ENCODE measurements around the gene ENTREP1.
"Not testable (repeated sequence)": the region's sequence is repeated elsewhere in the genome, so short reads cannot be mapped to it uniquely, and the experiment has no call there.

ENTREP1 gene

DNA sequence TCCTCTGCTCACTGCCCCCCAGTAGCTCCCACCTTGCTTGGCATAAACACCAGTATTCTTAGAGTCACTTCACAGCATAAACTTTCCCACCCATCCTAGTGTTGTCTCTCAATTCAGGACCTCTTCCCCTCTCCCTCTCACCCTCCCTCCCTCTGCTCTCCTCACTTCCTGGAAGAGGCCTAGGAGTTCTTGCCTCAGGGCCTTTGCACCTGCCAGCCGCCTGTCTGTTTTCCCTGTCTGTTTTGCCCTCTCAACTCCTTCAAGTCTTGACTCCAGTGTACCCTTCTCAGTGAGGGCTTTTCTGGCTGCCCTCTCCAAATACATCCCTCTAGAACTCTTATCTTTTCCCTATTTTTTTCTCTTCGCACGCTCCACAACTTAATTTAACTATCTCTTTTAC is 86.2 kb downstream of the ENTREP1 start:
- no peak for DNase-seq (ENCODE audit: low spot score)

DNA sequence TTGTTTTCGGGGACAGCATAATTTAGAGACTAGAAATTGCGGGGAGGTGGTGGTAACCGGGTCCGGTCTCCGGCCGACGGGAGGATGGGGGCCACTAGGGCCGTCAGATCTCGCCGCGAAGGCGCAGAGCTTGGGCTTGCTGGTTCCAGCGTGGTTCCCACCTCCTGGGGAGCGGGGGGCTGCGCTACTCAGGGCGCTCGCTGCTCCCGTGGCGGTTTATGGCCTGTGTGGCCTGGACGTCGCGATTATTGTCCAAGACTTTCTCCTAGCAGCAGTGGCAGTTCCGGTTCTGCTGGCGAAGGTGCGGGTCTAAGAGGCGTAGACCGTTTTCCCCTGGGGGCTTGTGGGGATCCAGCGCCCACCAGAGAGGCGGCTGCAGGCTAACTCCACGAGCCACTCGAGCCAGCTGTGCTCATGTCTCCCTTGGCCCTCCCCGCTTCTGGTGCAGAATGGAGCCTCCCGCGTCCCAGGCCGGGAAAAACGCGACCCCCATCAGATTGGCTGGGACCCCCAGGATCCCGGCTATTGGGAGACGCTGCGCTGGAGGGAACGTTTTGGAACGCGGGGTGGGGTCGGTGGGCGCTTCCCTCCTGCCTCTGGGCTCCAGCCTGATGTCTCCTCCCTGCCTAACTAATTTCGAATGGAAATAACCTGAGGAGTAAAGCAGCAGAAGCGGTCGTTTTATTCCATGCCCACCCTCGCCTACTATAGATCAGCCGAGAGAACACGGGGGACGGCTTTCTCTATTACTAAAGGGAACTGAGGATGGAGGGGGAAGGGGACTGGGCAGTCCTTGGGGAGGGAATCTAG is 87.1 kb downstream of the ENTREP1 start:
- no peak for DNase-seq (ENCODE audit: low spot score)

DNA sequence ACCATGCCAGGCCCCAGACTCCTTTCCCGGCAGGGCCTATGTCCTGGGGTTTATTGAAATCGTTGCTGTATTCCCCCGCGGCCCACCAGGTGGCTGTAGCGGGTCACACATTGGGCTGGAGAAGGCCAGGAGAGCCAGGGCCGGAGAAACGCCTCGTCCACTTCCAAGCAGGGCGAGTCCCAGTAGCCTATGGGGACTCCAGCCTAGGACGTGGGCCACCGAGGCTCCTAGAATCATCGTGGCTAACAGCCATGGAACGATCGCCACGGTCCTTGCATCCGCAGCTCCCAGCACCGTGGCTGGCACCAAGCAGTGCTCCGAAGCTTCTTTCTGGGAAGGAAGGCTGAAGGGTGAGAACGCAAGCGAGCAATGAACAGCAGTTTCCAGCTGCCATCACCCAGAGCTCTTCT is 87.7 kb downstream of the ENTREP1 start:
- DNase-seq (ENCODE audit: low spot score) = peak; percentile 78

DNA sequence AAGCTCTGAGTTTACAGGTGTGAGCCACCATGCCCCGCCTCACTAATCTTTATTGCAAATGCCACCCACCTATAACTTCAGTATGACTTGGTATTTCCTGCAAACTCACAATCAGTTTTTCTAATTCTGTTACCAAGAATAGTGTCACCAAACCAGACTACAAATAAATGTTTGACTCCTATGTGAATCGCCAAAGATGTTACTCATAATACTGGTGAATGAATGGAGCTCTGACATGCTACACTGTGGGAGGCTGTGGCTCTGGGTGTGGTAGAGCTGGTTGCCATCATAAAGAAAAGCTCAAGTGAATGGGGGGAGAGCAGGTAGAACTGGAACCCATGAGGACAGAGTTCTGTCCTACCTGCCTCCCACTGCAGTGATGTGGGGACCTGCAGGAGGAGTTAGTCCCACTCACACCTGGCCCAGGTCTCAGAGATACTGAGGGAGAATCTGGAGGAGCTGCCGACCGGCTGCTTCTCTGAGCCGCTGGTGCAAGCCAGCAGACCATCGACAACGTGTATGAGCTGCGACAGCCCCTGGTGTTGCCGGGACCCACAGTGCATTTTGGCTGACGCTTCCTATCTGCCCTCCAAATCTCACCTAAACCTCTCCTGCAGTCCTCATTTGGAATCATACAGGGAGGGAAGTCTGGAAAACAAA is 95.7 kb downstream of the ENTREP1 start:
- DNase-seq (ENCODE audit: low spot score) = no peak

DNA sequence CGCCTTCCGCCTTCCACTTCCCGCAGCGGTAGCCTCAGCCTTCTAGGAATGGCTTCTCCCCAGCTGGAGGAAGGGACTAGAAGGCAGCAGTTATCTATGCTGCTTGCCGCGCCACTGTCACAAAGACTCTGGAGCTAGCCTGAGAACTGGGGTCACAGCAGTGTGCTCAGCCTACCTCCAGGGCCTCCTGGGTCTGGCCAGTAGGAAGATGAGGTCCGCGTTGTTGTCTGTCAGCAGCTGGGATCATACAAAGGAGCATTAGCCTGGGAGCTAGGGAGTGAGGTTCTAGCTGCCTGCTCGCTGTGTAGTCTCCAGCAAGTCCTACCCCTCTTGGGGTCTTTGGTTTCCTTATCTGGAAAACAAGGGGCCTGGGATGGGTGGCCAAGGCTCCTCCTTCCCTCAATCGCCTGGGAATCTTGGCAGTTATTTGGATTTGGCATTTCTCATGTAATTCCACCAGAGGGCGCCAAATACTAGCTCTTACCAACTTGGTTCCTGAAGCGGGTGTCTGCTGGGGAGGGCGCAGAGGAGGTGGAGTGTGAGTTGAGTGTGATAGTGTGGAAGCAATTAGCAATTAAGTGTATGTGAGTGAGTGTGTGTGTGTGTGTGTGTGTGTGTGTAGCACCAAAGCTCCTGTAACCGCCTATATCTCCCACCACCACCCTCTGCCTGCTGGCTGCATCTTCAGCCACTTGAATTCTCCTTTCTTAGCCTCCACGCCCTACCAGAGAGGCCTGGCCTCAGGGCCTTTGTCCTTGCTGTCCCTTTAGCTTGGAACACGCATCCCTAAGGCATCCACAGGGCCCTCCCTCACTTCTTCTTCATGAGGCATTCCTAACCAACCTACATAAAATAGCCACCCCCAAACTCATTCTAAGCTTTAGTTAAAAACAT is 97.1 kb downstream of the ENTREP1 start:
- peak; percentile 73 for DNase-seq (ENCODE audit: low spot score)

DNA sequence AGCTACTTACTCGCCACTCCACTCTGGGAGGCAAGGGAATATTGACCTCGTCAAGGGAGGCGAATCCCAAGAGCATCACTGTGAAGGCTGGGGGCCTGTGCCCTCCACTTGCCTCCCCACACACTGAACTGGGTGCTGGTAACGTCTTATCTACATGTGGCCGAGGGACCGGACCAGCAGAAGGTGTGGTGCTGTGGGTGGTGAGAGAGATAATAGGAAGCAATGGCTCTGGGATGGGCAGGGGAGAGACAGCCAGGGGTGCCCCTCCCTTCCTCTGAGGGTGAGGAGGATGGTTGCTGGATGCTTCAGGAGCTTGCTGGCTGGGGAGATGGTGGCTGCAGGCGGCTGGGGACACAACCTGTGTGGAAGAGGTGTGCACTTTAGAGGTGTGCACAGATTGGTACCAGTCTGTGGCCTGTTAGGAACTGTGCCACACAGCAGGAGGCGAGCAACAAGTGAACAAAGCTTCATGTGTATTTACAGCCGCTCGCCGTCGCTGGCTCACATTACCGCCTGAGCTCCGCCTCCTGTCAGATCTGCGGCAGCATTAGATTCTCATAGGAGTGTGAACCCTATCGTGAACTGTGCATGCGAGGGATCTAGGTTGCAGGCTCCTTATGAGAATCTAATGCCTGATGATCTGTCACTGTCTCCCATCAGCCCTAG is 100.3 kb downstream of the ENTREP1 start:
- DNase-seq (ENCODE audit: low spot score) = no peak

DNA sequence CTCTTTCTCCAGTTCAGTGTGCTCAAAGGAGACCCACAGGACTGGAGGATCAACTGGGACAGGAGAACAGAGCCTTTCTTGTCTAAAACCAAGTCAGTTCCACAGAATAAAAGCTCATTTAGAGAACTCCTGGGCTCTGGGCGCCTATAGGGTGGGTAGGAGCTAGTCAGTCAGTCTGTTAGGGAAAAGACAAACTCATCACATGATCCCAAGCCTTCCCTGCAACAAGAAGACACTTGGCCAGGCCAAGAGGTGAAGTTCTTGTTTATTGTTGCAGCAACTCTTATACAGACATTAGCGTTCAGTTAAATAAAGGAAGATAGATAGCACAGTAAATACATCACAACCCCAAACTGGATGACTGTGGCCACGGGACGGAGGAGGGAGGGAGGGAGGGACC is 102.3 kb downstream of the ENTREP1 start:
- no peak for DNase-seq (ENCODE audit: low spot score)

DNA sequence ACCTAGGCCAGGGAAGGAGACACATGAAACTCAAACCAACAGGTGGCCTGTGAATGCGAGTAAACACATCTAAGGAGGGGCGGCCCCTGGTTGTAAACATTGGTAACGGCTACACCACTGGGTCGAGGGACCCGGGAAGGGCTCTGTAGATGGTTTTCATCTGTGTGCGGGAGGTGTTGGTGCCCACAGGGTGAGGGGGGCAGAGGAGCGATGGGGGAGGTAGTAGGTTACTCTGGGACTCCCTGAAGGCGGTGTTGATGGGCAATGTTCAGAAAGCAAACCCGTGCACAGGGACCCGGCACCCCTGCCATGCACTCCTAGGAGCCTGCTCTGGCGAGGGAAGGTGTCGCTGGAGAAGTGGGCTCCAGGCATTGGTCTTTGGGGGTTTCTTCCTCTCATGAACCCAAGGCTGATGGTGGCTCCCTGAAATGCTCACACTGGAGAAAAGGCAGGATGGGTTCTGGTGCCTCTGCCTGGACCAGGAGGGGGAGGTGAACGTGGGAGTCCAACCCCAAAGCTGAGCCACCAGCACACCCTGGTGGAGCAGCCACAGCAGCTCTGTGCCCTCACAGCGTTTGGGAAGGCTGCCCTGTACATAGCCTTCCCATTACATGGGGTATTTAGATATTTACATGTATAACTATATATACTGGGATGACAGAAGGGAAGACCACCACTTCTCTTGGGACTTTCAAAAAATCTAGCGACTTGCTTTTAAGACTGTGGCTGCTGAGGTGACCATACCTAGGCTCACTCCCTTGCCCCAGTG is 103.2 kb downstream of the ENTREP1 start:
- DNase-seq (ENCODE audit: low spot score) = no peak

DNA sequence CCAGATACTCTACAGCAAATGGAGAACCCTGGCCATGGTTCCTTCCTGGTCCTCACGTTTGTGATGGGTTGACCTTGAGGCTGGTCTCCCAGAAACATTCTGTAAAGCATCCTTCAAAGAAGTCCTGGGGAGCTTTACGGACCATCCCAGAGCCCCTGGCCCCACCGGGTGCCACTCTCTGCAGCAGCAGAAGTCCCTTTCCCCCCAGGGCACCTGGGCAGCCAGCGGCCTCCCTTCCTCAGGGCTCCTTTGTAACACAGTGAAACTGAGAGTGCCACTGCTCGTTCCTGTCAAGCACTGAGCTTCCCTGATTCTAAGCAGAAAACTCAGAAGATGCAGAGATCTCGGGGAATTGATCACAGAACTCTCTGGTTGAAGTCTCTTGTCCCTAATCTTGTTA is 104.3 kb downstream of the ENTREP1 start:
- no peak for DNase-seq (ENCODE audit: low spot score)

DNA sequence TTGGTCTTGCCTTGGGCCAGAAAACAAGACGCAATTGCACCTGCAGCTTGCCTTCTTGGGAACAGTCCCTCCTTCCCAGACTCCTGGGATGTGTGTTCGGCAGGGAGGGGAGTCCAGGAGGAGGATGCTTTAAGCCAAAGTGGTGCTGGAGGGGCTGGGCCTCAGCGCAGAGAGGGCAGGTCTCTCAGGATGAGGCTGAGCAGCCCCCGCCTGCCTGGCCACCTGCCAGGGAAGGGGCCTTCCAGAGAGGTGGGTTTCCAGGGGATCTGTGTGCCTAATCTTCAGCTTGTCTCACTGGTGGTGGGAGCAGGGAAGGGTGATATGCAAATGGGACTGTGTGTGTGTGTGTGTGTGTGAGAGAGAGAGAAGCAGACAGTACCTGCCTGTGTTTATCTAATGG is 105.2 kb downstream of the ENTREP1 start:
- no peak for DNase-seq (ENCODE audit: low spot score)

DNA sequence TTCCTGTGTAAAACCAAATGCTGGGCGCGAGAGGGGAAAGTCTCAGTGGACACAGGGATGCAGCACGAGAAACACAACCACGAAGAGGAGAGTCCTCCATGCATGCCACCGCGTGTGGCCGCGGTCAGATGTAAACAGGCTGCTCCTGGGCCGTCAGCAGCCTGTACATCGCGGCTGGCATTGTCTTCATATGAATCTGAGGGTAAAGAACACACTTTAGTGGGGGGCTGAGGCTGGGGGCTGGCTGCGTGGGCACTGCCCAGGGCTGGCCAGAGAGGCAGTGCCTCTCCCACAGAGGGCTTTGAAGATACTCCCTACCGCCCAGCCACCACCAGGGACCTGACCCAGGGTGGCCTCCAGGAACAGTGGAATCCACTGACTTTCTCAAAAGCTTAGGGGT is 106.2 kb downstream of the ENTREP1 start:
- no peak for DNase-seq (ENCODE audit: low spot score)

DNA sequence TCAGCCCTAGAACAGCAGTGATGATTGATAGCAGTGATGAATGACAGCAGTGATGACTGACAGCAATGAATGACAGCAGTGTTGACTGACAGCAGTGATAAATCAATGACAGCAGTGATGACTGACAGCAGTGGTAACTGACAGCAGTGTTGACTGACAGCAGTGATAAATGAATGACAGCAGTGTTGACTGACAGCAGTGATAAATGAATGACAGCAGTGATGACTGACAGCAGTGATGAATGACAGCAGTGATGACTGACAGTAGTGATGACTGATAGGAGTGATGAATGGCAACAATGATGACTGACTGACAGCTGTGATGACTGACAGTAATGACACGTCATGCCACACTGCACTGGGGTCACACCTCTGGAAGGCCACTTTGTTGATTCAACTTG is 106.8 kb downstream of the ENTREP1 start:
- no peak for DNase-seq (ENCODE audit: low spot score)

DNA sequence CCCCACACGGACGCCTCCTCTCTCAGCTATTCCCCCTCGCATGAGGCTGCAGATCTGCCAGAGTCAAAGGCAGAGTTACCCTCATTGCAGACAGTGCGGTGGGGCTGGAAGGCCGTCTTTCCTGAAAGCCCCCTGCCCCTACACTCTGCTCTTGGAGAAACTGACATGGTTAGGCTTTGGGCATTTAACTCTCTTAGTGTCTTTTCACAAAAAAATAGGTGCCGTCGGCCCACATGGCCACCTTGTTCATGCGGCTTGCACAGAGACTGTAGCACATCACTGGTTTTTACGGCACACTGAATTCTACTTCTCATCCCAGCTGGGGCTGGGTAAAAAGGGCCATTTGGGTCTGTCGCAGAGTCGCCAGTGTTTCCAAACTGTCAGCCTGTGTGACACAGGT is 107.6 kb downstream of the ENTREP1 start:
- DNase-seq (ENCODE audit: low spot score) = no peak

DNA sequence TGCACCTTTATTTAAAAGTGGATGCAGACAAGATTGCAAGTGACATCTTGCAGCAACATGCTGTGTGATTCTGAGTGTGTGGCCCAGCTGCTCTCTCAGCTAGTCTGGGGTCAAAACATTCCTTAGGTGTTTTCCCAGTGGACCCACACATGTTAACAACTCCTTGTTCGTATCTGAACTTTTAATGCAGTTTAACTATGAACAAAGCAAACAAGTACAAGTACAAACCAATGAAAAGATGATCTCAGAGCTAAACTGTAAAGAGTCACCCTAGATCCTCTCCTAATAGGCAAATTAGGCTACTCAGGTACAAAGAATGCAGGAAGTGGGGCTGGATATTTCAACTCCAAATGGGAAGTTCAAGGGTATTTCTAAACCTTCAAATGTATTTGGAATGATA is 108.4 kb downstream of the ENTREP1 start:
- DNase-seq (ENCODE audit: low spot score) = no peak

DNA sequence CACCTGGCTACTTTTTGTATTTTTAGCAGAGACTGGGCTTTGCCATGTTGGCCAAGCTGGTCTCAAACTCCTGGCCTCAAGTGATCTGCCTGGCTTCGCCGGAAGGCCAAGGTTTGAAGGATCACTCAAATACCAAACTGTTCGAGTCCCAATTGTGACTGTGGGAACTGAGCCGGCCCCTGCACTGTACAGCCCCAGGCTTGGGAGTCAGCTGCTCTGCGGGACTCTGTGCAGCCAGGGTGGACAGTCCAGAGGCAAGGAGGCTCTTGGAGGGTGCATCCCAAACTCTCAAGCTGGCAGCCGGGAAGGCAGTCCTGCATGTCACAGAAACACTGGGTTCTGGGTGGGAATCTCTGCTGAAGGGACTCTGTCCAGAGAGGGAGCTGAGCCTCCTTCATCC is 109.0 kb downstream of the ENTREP1 start:
- no peak for DNase-seq (ENCODE audit: low spot score)

DNA sequence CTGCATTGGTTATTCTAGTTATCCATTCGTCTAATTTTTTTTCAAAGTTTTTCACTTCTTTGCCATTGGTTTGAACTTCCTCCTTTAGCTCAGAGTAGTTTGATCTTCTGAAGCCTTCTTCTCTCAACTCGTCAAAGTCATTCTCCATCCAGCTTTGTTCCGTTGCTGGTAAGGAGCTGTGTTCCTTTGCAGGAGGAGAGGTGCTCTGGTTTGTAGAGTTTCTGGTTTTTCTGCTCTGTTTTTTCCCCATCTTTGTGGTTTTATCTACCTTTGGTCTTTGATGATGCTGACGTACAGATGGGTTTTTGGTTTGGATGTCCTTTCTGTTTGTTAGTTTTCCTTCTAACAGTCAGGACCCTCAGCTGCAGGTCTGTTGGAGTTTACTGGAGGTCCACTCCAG is 114.6 kb downstream of the ENTREP1 start:
- not testable (repeated sequence) for DNase-seq (ENCODE audit: low spot score)

DNA sequence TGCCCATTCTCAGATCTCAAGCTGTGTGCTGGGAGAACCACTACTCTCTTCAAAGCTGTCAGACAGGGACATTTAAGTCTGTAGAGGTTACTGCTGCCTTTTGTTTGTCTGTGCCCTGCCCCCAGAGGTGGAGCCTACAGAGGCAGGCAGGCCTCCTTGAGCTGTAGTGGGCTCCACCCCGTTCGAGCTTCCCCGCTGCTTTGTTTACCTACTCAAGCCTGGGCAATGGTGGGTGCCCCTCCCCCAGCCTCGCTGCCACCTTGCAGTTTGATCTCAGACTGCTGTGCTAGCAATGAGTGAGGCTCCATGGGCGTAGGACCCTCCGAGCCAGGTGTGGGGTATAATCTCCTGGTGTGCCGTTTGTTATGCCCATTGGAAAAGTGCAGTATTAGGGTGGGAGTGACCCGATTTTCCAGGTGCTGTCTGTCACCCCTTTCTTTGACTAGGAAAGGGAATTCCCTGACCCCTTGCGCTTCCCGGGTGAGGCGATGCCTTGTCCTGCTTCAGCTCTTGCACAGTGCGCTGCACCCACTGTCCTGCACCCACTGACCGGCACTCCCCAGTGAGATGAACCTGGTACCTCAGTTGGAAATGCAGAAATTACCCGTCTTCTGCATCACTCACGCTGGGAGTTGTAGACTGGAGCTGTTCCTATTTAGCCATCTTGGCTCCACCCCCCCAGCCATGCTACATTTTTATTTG is 115.4 kb downstream of the ENTREP1 start:
- not testable (repeated sequence) for DNase-seq (ENCODE audit: low spot score)
